GM21447 (cell line): Measurements from ENCODE around the gene KAT2B.
"Not testable (repeated sequence)": the region's sequence is repeated elsewhere in the genome, so short reads cannot be mapped to it uniquely, and the experiment has no call there.

Experiments used
- ATAC-seq: cut with Tn5 transposase; IDR thresholded peaks from one replicate; pipeline ENCODE4 v1.9.1; 2021; ENCODE audit not compliant: unreplicated experiment

KAT2B gene

DNA sequence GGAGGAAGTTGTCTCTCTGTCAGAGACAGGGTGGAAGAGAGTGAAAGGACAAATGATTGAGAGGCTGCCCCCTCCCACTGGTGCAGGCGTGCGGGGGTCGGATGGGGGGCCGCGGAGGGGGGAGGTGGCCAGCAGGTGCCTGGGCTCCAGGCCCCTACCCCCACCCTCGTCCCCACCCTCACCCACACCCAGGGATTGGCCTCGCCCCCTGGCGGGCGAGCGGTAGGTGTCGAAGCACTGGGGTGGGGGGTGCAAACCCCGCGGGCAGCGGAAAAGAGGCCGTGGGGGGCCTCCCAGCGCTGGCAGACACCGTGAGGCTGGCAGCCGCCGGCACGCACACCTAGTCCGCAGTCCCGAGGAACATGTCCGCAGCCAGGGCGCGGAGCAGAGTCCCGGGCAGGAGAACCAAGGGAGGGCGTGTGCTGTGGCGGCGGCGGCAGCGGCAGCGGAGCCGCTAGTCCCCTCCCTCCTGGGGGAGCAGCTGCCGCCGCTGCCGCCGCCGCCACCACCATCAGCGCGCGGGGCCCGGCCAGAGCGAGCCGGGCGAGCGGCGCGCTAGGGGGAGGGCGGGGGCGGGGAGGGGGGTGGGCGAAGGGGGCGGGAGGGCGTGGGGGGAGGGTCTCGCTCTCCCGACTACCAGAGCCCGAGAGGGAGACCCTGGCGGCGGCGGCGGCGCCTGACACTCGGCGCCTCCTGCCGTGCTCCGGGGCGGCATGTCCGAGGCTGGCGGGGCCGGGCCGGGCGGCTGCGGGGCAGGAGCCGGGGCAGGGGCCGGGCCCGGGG, at the start of gene KAT2B:
Gene KAT2B (plus strand): TSS at position 682 of the 783 bp plus-strand sequence. CDS start 32 bp downstream, at position 714.
- peak; percentile 43 for ATAC-seq

DNA sequence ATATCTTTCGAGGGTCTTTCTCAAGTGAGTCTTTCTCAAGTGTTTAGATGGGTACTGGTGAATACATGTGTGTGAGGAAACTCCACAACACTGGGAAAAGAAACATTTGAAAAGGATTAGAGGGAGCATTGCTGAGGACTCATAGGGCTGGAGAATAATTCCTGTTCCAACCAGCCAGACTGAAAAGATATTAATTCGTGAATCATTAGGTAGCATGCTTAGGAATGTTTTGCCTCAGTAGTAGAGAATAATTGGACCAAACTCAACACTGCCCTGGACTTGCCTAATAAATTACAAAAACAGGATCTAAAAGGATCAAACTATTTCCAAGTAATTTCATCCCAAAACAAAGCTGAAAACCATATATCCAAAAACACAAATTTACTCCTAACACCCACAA, 45.5 kb upstream of the KAT2B start:
- ATAC-seq: no peak

DNA sequence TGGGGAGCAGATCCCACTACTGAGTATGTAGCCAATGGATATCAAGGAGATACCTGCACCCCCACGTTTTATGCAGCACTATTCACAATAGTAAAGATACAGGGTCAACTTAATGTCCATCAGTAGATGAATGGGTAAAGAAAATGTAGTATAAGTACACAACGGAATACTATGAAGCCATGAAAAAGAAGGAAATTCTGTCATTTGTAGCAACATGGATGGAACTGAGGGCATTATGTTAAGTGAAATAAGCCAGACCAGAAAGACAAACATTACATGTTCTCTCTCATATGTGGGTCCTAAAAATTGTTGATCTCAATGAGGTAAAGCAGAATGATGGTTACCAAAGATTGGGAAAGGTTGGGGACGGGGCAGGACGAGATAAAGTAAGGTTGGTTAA, 42.7 kb upstream of the KAT2B start:
- ATAC-seq: no peak

- no peak for ATAC-seq
Measured at GRCh38 chr3:20001932-20002331, 38.3 kb upstream of the KAT2B start.

DNA sequence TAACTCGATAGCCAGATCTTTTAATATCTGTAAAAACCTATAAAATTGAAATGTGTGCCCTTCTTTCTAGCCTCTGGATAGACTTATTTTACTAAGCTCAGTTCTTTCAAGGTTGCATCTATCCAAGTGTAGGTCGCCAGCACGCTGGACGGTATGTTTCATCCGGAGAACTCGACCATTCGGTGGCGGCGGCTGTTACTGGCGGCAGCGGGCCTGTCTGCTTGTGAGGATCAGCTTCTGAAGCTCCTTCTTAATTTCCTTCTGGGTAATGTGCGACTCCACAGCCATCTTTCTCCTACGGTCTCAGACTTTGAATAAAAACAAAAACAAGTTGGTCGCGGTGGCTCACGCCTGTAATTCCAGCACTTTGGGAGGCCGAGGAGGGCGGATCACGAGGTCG, 32.3 kb upstream of the KAT2B start:
- no peak for ATAC-seq

DNA sequence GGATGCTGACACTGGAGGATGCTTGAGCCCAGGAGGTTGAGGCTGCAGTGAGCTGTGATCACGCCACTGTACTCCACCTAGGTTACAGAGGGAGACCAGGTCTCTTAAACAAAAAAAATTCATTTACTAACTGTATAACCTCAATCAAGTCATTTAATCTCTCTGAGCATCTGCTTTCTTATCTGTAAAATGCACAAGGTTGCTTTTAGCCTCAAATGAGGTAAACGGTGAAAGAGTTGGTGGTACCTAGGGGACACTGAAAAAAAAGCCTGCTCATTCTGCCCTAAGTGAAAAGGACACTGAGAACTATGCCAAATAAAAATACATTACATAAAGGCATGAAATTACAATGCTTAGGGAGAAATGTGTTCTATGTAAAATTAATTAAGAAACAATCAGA, 31.6 kb upstream of the KAT2B start:
- ATAC-seq: no peak

DNA sequence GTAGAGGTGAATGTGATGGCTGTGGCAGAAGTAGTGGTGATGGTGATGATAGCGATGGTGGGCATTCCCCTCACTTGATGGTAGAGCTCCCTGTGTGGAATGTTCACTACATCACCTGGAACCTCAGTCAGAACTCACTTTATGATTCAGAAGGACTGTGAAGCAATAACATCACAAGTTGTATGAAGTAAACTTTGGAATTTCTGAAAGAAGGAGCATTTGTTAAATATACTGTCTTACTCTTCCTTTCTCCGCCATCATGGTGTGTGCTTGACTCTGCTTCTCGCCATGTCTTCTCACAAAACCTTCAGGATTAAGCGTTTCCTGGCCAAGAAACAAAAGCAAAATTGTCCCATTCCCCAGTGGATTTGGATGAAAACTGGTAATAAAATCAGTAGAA, 28.1 kb upstream of the KAT2B start, which contains the start of gene PP2D1:
Gene PP2D1 (minus strand): TSS at position 101 of the 400 bp plus-strand sequence. CDS start 192 bp downstream, outside the sequence.
- ATAC-seq: no peak

GRCh38 chr3:20013396-20013795, 26.9 kb upstream of the KAT2B start:
- no peak for ATAC-seq

- ATAC-seq: no peak
Measured at GRCh38 chr3:20015525-20015924, 24.7 kb upstream of the KAT2B start.

- ATAC-seq: not testable (repeated sequence)
Measured at GRCh38 chr3:20016076-20016475, 24.2 kb upstream of the KAT2B start.

DNA sequence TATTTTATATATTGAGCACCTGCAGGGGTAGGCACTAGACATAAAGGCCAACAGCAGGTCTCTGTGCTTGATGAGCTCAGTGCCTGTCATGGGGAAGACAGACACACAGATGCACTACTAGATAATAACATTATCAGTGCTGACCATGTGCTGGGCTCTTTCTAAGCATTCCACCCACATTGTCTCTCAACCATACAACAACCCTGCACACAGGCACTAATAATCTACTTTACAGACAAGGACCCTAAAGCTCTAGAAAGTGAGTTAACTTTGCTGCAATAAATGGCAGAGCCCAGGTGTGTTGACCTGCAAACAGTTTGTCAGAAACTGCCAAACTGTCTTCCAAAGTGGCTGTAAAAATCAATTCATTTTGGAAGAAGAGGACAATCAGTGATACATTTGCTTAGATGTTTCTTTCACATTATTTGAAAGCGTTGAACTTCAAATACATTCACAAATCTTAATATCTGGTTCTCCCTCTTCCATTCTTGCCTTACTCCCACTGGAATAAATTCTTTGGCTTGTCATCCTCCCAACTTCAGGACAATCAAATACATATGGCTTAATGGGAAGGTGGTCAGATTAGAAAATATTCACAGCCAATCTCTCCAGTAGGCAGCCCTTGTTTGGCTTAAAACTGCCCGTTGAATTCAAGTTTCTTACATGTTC, 17.2 kb upstream of the KAT2B start:
- no peak for ATAC-seq

- ATAC-seq: no peak
Measured at GRCh38 chr3:20023623-20024405, 16.4 kb upstream of the KAT2B start.

DNA sequence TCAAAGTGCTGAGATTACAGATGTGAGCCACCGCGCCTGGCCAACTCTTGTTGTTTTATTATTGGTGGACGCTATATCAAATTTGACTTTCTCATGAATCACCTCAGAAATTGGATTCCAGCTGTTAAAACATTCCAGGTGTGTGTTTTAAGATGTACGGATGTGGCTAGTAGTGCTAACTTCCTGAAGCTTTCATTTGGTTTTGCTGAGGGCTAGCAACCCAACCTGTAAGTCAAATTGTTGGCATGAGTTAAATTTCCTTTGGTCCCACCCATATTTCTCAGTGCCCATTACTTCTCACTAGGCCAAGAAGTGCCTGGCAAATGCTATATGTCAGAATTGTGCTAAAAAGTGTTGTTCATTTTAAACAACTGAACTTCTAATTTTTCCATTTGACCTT, 13.1 kb upstream of the KAT2B start:
- no peak for ATAC-seq

- no peak for ATAC-seq
Measured at GRCh38 chr3:20028905-20029331, 11.3 kb upstream of the KAT2B start.

DNA sequence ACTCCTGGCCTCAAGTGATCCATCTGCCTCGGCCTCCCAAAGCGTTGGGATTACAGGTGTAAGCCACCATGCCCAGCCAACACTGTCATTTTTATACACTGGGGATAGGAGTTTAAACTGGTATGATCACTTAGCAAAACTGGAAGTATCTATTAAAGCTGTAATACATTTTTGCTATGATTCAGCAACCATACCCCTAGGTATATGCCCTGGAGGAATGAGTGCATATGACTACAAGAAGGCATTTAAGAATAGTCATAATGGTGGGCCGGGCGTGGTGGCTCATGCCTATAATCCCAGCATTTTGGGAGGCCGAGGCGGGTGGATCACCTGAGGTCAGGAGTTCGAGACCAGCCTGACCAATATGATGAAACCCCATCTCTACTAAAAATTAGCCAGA, 8.3 kb upstream of the KAT2B start:
- ATAC-seq: not testable (repeated sequence)

DNA sequence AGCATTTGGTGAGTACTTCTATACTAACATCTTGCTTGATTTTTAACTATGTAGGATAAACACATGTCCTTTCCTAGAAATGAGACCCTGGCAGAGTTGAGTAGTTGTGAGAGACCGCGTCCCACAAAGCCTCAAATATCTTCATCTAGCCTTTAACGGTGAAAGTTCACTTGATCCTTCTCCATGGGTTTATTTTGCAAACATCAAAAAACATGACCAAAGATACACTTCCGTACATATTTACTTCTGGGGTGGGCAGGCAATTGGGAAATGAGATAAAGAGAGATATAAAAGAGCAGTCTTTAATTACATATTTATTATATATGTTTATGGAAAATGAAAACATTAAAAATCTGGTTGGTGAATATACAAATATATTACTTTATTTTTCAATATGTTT, 5.2 kb upstream of the KAT2B start:
- ATAC-seq: no peak

DNA sequence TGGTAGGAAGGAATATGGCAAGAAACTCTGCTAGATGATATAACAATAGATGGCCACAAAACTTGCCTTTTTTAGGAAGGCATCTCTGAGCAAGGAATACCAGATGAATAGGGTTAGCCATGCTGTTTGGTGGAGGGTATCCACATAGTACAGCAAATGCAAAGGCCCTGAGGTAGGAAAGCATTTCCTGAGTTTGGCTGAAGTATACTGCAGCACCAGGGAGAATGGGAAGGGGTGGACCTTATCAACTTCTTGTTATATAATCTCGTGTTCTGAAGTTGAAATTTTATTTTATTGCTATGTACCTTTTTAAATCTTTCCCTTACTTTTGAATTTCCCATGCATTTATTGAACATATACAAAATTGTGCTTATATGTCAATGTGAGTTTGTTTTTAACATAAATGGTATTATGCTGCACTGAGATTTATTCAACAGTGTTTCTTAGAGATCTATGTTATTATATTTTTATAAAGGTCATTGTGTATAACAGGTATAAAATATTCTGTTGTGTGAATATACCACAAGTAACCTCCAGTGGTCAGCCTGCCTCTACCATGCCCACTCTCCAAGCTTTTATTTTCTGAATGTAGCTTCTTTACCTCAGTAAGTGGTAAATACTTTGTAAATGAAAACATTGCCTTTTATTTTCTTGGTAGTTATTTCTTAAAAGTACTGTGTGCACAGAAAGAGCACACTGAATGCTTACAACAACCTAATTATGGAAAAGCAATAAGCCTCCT, 2.8 kb upstream of the KAT2B start:
- ATAC-seq: no peak

DNA sequence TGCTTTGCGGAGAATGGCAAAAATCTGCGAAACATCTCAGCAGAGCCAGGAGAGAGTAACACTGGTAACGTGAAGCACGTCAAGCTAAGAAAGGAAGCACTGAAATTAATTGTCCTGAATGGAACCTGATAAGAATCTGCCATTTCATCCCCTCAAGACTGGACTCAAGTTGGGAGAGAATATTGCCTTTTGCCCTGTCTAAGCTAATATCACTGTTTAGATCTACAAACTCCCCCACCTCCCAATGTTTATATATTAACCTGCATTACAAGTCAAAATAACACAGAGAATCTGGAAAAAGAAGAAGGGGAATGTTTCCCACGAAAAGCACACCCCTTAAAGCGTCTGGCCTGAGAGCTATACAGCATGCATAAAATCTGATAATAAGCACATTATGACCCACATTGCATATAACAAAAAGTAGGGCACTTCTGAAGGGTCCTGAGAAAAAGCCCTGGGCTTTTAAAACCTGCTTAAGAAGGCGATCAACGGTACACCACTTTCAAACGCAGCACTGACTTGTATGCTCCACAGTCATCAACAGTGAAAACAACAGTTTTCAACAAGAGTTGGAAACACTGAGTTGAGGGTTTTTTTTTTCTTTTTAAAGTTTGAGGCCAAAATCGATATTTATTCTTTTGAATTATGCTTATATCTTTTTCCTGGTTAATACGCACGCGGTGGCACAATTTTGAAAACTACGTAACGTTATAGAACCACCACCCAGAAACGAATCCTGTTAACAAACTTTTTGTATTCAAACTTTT, 1.4 kb upstream of the KAT2B start:
- ATAC-seq: no peak

GRCh38 chr3:20039466-20039764, 831 bp upstream of the KAT2B start:
- no peak for ATAC-seq

DNA sequence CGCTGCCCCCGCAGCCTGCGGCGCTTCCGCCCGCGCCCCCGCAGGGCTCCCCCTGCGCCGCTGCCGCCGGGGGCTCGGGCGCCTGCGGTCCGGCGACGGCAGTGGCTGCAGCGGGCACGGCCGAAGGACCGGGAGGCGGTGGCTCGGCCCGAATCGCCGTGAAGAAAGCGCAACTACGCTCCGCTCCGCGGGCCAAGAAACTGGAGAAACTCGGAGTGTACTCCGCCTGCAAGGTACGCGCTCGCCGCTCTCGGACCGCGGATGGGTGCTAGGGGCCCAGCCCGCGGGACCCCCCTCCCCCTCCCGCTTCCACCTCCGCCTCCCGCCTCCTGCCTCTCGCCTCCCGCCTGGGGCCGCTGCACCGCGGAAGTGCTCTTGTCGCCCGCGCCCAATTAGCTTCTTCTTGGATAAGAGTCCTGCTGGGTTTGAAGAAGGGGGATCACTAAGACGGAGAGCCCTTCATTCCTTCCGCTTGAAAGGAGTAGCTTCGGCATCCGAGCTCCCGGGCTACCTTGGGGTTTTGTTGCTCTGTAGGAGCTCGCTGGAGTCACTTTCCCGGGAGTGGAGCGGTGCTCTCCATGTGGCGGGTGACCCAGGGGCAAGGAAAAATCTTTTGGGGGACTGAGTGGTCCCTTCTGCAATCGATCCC, 426 bp downstream of the KAT2B start:
- ATAC-seq: peak; percentile 44
